ENCODE measurements around the gene GABPB1. TPM values are rescaled to one million over a fixed set of nuclear protein-coding genes. Genes with fewer than 3 reads are reported as not detected.

The GABPB1 gene
- total and polyA plus RNA-seq, 2 of the 13 experiments (the other 11 are each of a cell fraction or from before 2014, with no cell fraction given): 17.5 to 39.5 TPM

DNA sequence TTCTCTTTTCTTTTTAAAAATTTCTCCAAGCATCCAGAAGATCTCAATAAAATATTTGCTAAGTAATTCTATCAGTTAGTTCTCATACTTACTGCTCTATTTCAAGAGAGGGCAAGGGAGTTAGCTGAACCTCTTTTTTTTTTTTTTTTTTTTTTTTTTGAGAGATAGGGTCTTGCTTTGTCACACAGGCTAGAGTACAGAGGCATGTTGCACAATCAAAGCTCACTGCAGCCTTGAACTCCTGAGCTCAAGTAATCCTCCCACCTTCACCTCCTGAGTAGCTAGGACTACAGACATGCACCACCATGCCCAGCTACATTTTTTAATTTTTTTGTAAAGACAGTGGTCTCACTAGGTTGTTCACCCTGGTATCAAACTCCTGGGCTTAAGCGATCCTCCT lies 110.8 kb downstream of the GABPB1 start (continued):
- TF ChIP-seq, protein P1, sequence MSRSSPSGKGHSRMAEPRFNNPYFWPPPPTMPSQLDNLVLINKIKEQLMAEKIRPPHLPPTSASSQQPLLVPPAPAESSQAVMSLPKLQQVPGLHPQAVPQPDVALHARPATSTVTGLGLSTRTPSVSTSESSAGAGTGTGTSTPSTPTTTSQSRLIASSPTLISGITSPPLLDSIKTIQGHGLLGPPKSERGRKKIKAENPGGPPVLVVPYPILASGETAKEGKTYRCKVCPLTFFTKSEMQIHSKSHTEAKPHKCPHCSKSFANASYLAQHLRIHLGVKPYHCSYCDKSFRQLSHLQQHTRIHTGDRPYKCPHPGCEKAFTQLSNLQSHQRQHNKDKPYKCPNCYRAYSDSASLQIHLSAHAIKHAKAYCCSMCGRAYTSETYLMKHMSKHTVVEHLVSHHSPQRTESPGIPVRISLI (CRISPR knock-in tag; IDR thresholded peaks at IDR 0.05; ENCODE audit: borderline replicate concordance): peak; percentile 87; the same call in 1 of the 2 replicates
- TF ChIP-seq EP300 (IDR thresholded peaks at IDR 0.05; ENCODE audit: low read depth in 2 of 2, low read length in 2 of 2) (0 out of 4 replicates have a peak, but pooled peaks of 1 of the 2 experiments have one; percentile 35), EP300 (CRISPR knock-in tag; IDR thresholded peaks at IDR 0.05; ENCODE audit: borderline replicate concordance) (no peak), RARA (CRISPR knock-in tag; IDR thresholded peaks at IDR 0.05) (peak; percentile 73), ATAD3A (CRISPR knock-in tag; IDR thresholded peaks at IDR 0.05) (no peak), GATAD2A (CRISPR knock-in tag; IDR thresholded peaks at IDR 0.05) (peak; percentile 71), PITX1 (CRISPR knock-in tag; IDR thresholded peaks at IDR 0.05) (0 out of 2 replicates have a peak, but pooled peaks have one; percentile 25), CREB1 (IDR thresholded peaks at IDR 0.05) (no peak), CREB1 (CRISPR knock-in tag; IDR thresholded peaks at IDR 0.05) (0 out of 2 replicates have a peak, but pooled peaks have one; percentile 20), HNF4G (IDR thresholded peaks at IDR 0.05; ENCODE audit: borderline replicate concordance, low read depth, low read length) (0 out of 2 replicates have a peak, but pooled peaks have one; percentile 19), HNF4G (CRISPR knock-in tag; IDR thresholded peaks at IDR 0.05; ENCODE audit: borderline replicate concordance, low read depth) (no peak), NCOR1 (IDR thresholded peaks at IDR 0.05; ENCODE audit: borderline replicate concordance, low read length) (peak; percentile 49; the same call in 1 of the 2 replicates)
- TF ChIP-seq, protein P2, sequence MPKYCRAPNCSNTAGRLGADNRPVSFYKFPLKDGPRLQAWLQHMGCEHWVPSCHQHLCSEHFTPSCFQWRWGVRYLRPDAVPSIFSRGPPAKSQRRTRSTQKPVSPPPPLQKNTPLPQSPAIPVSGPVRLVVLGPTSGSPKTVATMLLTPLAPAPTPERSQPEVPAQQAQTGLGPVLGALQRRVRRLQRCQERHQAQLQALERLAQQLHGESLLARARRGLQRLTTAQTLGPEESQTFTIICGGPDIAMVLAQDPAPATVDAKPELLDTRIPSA (CRISPR knock-in tag; IDR thresholded peaks at IDR 0.05; ENCODE audit: borderline replicate concordance): no peak
- TF ChIP-seq, protein P3, sequence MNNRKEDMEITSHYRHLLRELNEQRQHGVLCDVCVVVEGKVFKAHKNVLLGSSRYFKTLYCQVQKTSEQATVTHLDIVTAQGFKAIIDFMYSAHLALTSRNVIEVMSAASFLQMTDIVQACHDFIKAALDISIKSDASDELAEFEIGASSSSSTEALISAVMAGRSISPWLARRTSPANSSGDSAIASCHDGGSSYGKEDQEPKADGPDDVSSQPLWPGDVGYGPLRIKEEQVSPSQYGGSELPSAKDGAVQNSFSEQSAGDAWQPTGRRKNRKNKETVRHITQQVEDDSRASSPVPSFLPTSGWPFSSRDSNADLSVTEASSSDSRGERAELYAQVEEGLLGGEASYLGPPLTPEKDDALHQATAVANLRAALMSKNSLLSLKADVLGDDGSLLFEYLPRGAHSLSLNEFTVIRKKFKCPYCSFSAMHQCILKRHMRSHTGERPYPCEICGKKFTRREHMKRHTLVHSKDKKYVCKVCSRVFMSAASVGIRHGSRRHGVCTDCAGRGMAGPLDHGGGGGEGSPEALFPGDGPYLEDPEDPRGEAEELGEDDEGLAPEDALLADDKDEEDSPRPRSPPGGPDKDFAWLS (CRISPR knock-in tag; IDR thresholded peaks at IDR 0.05; ENCODE audit: borderline replicate concordance): no peak
- TF ChIP-seq, protein P4, sequence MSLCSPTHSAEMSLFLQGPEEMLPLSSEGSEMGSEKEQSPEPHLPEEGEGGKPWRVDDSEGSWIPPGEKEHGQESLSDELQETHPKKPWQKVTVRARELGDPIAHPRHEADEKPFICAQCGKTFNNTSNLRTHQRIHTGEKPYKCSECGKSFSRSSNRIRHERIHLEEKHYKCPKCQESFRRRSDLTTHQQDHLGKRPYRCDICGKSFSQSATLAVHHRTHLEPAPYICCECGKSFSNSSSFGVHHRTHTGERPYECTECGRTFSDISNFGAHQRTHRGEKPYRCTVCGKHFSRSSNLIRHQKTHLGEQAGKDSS (CRISPR knock-in tag; IDR thresholded peaks at IDR 0.05; ENCODE audit: borderline replicate concordance, low read depth): no peak
- TF ChIP-seq, protein P5, sequence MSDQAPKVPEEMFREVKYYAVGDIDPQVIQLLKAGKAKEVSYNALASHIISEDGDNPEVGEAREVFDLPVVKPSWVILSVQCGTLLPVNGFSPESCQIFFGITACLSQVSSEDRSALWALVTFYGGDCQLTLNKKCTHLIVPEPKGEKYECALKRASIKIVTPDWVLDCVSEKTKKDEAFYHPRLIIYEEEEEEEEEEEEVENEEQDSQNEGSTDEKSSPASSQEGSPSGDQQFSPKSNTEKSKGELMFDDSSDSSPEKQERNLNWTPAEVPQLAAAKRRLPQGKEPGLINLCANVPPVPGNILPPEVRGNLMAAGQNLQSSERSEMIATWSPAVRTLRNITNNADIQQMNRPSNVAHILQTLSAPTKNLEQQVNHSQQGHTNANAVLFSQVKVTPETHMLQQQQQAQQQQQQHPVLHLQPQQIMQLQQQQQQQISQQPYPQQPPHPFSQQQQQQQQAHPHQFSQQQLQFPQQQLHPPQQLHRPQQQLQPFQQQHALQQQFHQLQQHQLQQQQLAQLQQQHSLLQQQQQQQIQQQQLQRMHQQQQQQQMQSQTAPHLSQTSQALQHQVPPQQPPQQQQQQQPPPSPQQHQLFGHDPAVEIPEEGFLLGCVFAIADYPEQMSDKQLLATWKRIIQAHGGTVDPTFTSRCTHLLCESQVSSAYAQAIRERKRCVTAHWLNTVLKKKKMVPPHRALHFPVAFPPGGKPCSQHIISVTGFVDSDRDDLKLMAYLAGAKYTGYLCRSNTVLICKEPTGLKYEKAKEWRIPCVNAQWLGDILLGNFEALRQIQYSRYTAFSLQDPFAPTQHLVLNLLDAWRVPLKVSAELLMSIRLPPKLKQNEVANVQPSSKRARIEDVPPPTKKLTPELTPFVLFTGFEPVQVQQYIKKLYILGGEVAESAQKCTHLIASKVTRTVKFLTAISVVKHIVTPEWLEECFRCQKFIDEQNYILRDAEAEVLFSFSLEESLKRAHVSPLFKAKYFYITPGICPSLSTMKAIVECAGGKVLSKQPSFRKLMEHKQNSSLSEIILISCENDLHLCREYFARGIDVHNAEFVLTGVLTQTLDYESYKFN (CRISPR knock-in tag; conservative IDR thresholded peaks at IDR 0.05): 0 out of 2 replicates have a peak, but pooled peaks have one; percentile 17

All from HepG2 (cell line).